Hepatocyte (in vitro differentiated cells): Measurements from ENCODE around the gene ZNHIT1. TPM values are rescaled to one million over a fixed set of nuclear protein-coding genes. Genes with fewer than 3 reads are reported as not detected.

Source experiments
- DNase-seq: peaks from one replicate; pipeline ENCODE4 v3.0.0-alpha.2; 2016; ENCODE audit warnings: low spot score
- H2AFZ ChIP-seq: fragments of 200-600 bp; sonication (generic); 2 replicates; pipeline ENCODE4 v1.6.0; 2016; ENCODE audit warnings: antibody characterized with exemption, mild to moderate bottlenecking
- H3K27ac ChIP-seq: fragments of 200-600 bp; sonication (generic); 2 replicates; pipeline ENCODE4 v1.5.1; 2016; ENCODE audit warnings: mild to moderate bottlenecking
- H3K27me3 ChIP-seq: fragments of 200-600 bp; sonication (generic); 2 replicates; pipeline ENCODE4 v1.6.1; 2016
- H3K36me3 ChIP-seq: fragments of 200-600 bp; sonication (generic); replicated peaks from 2 replicates; pipeline ENCODE4 v1.5.1; 2016; ENCODE audit warnings: low read depth; ENCODE audit not compliant: insufficient read depth
- H3K4me1 ChIP-seq: fragments of 200-600 bp; sonication (generic); 2 replicates; pipeline ENCODE4 v1.5.1; 2016; ENCODE audit warnings: mild to moderate bottlenecking, moderate library complexity; ENCODE audit not compliant: insufficient read depth
- H3K4me2 ChIP-seq: fragments of 200-600 bp; sonication (generic); 2 replicates; pipeline ENCODE4 v1.6.0; 2016
- H3K4me3 ChIP-seq: fragments of 200-600 bp; sonication (generic); 2 replicates; pipeline ENCODE4 v1.5.1; 2016; ENCODE audit warnings: mild to moderate bottlenecking
- H3K79me2 ChIP-seq: fragments of 200-600 bp; sonication (generic); 2 replicates; pipeline ENCODE4 v1.6.0; 2017; ENCODE audit warnings: mild to moderate bottlenecking
- H3K9me2 ChIP-seq: fragments of 200-600 bp; sonication (generic); replicated peaks from 2 replicates; pipeline ENCODE4 v1.6.0; 2017; ENCODE audit warnings: mild to moderate bottlenecking; ENCODE audit not compliant: insufficient read depth
- H3K9me3 ChIP-seq: fragments of 200-600 bp; sonication (generic); 2 replicates; pipeline ENCODE4 v1.5.1; 2016; ENCODE audit warnings: low read depth, mild to moderate bottlenecking
- H4K20me1 ChIP-seq: fragments of 200-600 bp; sonication (generic); 2 replicates; pipeline ENCODE4 v1.6.0; 2016; ENCODE audit warnings: mild to moderate bottlenecking; ENCODE audit not compliant: insufficient read depth, poor library complexity, severe bottlenecking
- CTCF ChIP-seq: fragments of 200-600 bp; sonication (generic); IDR thresholded peaks from 2 replicates; pipeline ENCODE4 v1.5.1; 2016; ENCODE audit warnings: antibody characterized with exemption, mild to moderate bottlenecking; ENCODE audit not compliant: poor library complexity
- EZH2 ChIP-seq: fragments of 200-600 bp; sonication (generic); IDR thresholded peaks from 2 replicates; pipeline ENCODE4 v1.6.1; 2016; ENCODE audit warnings: antibody characterized with exemption, mild to moderate bottlenecking, borderline replicate concordance
- EZH2phosphoT487 ChIP-seq: fragments of 200-600 bp; sonication (generic); IDR thresholded peaks from one replicate; pipeline ENCODE4 v1.6.1; 2018; ENCODE audit warnings: antibody characterized with exemption, mild to moderate bottlenecking, low read depth, moderate library complexity; ENCODE audit not compliant: unreplicated experiment, severe bottlenecking
- WGBS: methylation state at CpG from one replicate; pipeline ENCODE4 v1.1.6; 2016; ENCODE audit warnings: low lambda C conversion rate; ENCODE audit errors: missing lambda C conversion rate; 5-methylcytosine and 5-hydroxymethylcytosine counted together
- polyA plus RNA-seq: library from polyadenylated mRNA; unstranded; fragments of >200 nt; fragmentation: Nextera tagmentation; extraction: Ambion mirVana; gene quantifications from 2 replicates; pipeline ENCODE4 v1.2.1, GENCODE V29; 2016
- total RNA-seq: library from RNA; depleted of rRNA; stranded (reverse); fragments of >200 nt; gene quantifications from 2 replicates; pipeline ENCODE4 v1.2.3, GENCODE V29; 2014

ZNHIT1 gene
- total and polyA plus RNA-seq, 2 experiments from 2014 or later = 110 to 117 TPM

- no peak overlapping the region for H3K4me2 ChIP-seq
- no peak for TF ChIP-seq EZH2
- TF ChIP-seq CTCF = no peak
- TF ChIP-seq EZH2phosphoT487 = no peak
- no peak overlapping the region for H3K4me3 ChIP-seq
- H3K27ac ChIP-seq = no peak overlapping the region
- H3K36me3 ChIP-seq = no peaks in the 10 kb centered on the region
- no peak overlapping the region for H2AFZ ChIP-seq
- H3K79me2 ChIP-seq = no peaks in the 10 kb centered on the region
- peaks cover 28% of the 10 kb centered on the region for H3K27me3 ChIP-seq
- H4K20me1 ChIP-seq = no peaks in the 10 kb centered on the region
- DNase-seq = no peak
- H3K9me3 ChIP-seq = no peaks in the 10 kb centered on the region
- H3K4me1 ChIP-seq = no peaks in the 10 kb centered on the region
- H3K9me2 ChIP-seq = no peaks in the 10 kb centered on the region
- WGBS = 91% methylated on average over 32 of the region's 32 CpGs
Observed at GRCh38 chr7:101205901-101206664, 11.9 kb upstream of the ZNHIT1 start.

GRCh38 chr7:101206665-101207042 lies 11.3 kb upstream of the ZNHIT1 start:
- no peak for TF ChIP-seq CTCF
- no peak for TF ChIP-seq EZH2
- TF ChIP-seq EZH2phosphoT487 = no peak
- Histone ChIP-seq H3K4me2 (no peak overlapping the region), H3K79me2 (no peaks in the 10 kb centered on the region), H2AFZ (no peak overlapping the region), H3K27me3 (peaks cover 25% of the 10 kb centered on the region), H3K36me3 (no peaks in the 10 kb centered on the region), H3K27ac (no peak overlapping the region), H3K9me3 (no peaks in the 10 kb centered on the region), H3K4me1 (no peaks in the 10 kb centered on the region), H4K20me1 (no peaks in the 10 kb centered on the region), H3K4me3 (no peak overlapping the region), H3K9me2 (no peaks in the 10 kb centered on the region)
- WGBS = 96% methylated on average over 16 of the region's 19 CpGs
- DNase-seq = no peak

GRCh38 chr7:101207459-101207858 lies 10.5 kb upstream of the ZNHIT1 start:
- Histone ChIP-seq H3K4me3 (no peak overlapping the region), H3K36me3 (no peaks in the 10 kb centered on the region), H3K27ac (no peak overlapping the region), H3K4me1 (no peaks in the 10 kb centered on the region), H3K4me2 (no peak overlapping the region), H3K79me2 (no peaks in the 10 kb centered on the region), H3K9me2 (no peaks in the 10 kb centered on the region), H2AFZ (no peak overlapping the region), H3K9me3 (no peaks in the 10 kb centered on the region), H4K20me1 (no peaks in the 10 kb centered on the region), H3K27me3 (peaks cover 17% of the 10 kb centered on the region)
- DNase-seq = no peak
- 95% methylated on average over 9 of the region's 17 CpGs for WGBS
- TF ChIP-seq CTCF = no peak
- TF ChIP-seq EZH2phosphoT487 = no peak
- TF ChIP-seq EZH2 = no peak

GRCh38 chr7:101208794-101209193 lies 9.2 kb upstream of the ZNHIT1 start:
- Histone ChIP-seq H3K4me1 (no peaks in the 10 kb centered on the region), H3K27me3 (peaks cover 4% of the 10 kb centered on the region), H2AFZ (no peak overlapping the region), H3K79me2 (no peaks in the 10 kb centered on the region), H4K20me1 (no peaks in the 10 kb centered on the region), H3K9me3 (no peaks in the 10 kb centered on the region), H3K4me3 (no peak overlapping the region), H3K4me2 (no peak overlapping the region), H3K27ac (no peak overlapping the region), H3K9me2 (no peaks in the 10 kb centered on the region), H3K36me3 (no peaks in the 10 kb centered on the region)
- TF ChIP-seq CTCF = no peak
- TF ChIP-seq EZH2phosphoT487 = no peak
- no peak for TF ChIP-seq EZH2
- WGBS = 99% methylated on average over 14 of the region's 14 CpGs
- DNase-seq = no peak
